A549 (cell line): Measurements from ENCODE around the gene GRIK4. TPM values are rescaled to one million over a fixed set of nuclear protein-coding genes. Genes with fewer than 3 reads are reported as not detected.

Experiments
- ATAC-seq, 2 experiments: fragments of 200-7000 bp in 1 of 2; fragments of >200 bp in 1 of 2; cut with Nextera tagmentation in 1 of 2; cut with Tn5 transposase in 1 of 2; 3 replicates each; pipeline versions ENCODE4 v1.8.0 to v1.9.1; 2018 to 2020; ENCODE audit warnings: mild to moderate bottlenecking in 1 of 2, moderate library complexity in 1 of 2
- CTCF ChIA-PET: fragments of 300-600 bp; sonication (Branson Sonifier 250); formaldehyde crosslinking; extraction: SDS; loops from one replicate; lab custom pipeline; 2021; ENCODE audit warnings: antibody characterized with exemption, inconsistent platforms; lab: Yijun Ruan, JAX
- POLR2A ChIA-PET: fragments of 350-600 bp; formaldehyde crosslinking; extraction: SDS; loops from one replicate; lab custom pipeline; 2021; ENCODE audit warnings: antibody characterized with exemption, inconsistent platforms; lab: Yijun Ruan, JAX
- DNase-seq, 2 experiments: peaks; one replicate each; pipeline versions ENCODE4 v3.0.0 to v3.0.0-alpha.2; 2011 to 2016; ENCODE audit warnings: low read depth in 1 of 2, low spot score in 1 of 2
- FAIRE-seq: peaks from 2 replicates; lab custom pipeline; 2011; peaks lifted over from hg19 to GRCh38; lab: Jason Lieb, UNC
- H3K27ac ChIP-seq, 2 experiments: fragments of >200 bp; sonication (Bioruptor Twin); formaldehyde crosslinking; 3 replicates each; pipeline ENCODE4 v1.5.1; 2016 to 2017
- H3K4me1 ChIP-seq: fragments of >200 bp; sonication (Bioruptor Twin); formaldehyde crosslinking; 3 replicates; pipeline ENCODE4 v1.6.1; 2016
- H3K4me2 ChIP-seq: fragments of >200 bp; sonication (Bioruptor Twin); formaldehyde crosslinking; 3 replicates; pipeline ENCODE4 v1.6.1; 2016
- H3K4me3 ChIP-seq: fragments of >200 bp; sonication (Bioruptor Twin); formaldehyde crosslinking; 3 replicates; pipeline ENCODE4 v1.5.1; 2016
- H3K9me3 ChIP-seq: fragments of >200 bp; sonication (Bioruptor Twin); formaldehyde crosslinking; 3 replicates; pipeline ENCODE4 v1.6.1; 2016
- CBX2 ChIP-seq: fragments of 200-600 bp; sonication (generic); IDR thresholded peaks from 2 replicates; pipeline ENCODE4 v1.6.1; 2016; ENCODE audit warnings: low read depth, mild to moderate bottlenecking, borderline replicate concordance
- CEBPB ChIP-seq, 2 experiments: fragments of >200 bp in 1 of 2; sonication (Bioruptor Twin) in 1 of 2; formaldehyde crosslinking in 1 of 2; IDR thresholded peaks; 2 replicates each; pipeline ENCODE4 v1.6.1; 2012 to 2016
- EHF ChIP-seq: fragments of 250-450 bp; sonication (Bioruptor Pico); IDR thresholded peaks from 2 replicates; pipeline ENCODE4 v1.5.0; 2020; ENCODE audit warnings: mild to moderate bottlenecking
- FOSL2 ChIP-seq, 2 experiments: fragments of 450-650 bp in 1 of 2; fragments of >200 bp in 1 of 2; sonication (Bioruptor Twin) in 1 of 2; formaldehyde crosslinking; IDR thresholded peaks; 2 replicates each; pipeline versions ENCODE4 v1.5.0 to v1.6.1; 2016 to 2020; ENCODE audit warnings: mild to moderate bottlenecking in 1 of 2, moderate library complexity in 1 of 2
- JUN ChIP-seq, 2 experiments: fragments of >200 bp; sonication (Bioruptor Twin); formaldehyde crosslinking; IDR thresholded peaks; 2 replicates in 1 of 2; 3 replicates in 1 of 2; pipeline ENCODE4 v1.6.1; 2016 to 2017
- KDM1A ChIP-seq: fragments of 200-600 bp; sonication (generic); IDR thresholded peaks from 2 replicates; pipeline ENCODE4 v1.6.1; 2016; ENCODE audit warnings: low read depth, mild to moderate bottlenecking
- MYC ChIP-seq: IDR thresholded peaks from 2 replicates; pipeline ENCODE4 v1.6.1; 2012; ENCODE audit warnings: mild to moderate bottlenecking, inconsistent platforms, low read length, improper control_type of control experiment, borderline replicate concordance
- PHF8 ChIP-seq: fragments of 200-600 bp; sonication (generic); IDR thresholded peaks from 2 replicates; pipeline ENCODE4 v1.6.1; 2016; ENCODE audit warnings: low read depth, mild to moderate bottlenecking, antibody characterized with exemption, moderate library complexity, borderline replicate concordance
- RARB ChIP-seq: fragments of 250-450 bp; sonication (Bioruptor Pico); IDR thresholded peaks from 2 replicates; pipeline ENCODE4 v1.8.0; 2021; ENCODE audit warnings: mild to moderate bottlenecking, moderate library complexity
- RCOR1 ChIP-seq: fragments of 150-350 bp; IDR thresholded peaks from 2 replicates; pipeline ENCODE4 v1.6.1; 2014; ENCODE audit warnings: antibody characterized with exemption, low read length, low read depth
- RFX5 ChIP-seq: fragments of 450-650 bp; IDR thresholded peaks from 2 replicates; pipeline ENCODE4 v1.7.1; 2014; ENCODE audit warnings: antibody characterized with exemption, mild to moderate bottlenecking, moderate library complexity
- SMC3 ChIP-seq: fragments of >200 bp; sonication (Bioruptor Twin); formaldehyde crosslinking; IDR thresholded peaks from 3 replicates; pipeline ENCODE4 v1.6.1; 2018; ENCODE audit warnings: inconsistent platforms
- ZNF302 ChIP-seq: fragments of 250-450 bp; sonication (Bioruptor Pico); IDR thresholded peaks from 2 replicates; pipeline ENCODE4 v1.9.0; 2021; ENCODE audit warnings: inconsistent platforms, mild to moderate bottlenecking, moderate library complexity
- WGBS: methylation state at CpG from one replicate; pipeline ENCODE4 v1.1.6; 2017; ENCODE audit errors: missing lambda C conversion rate; 5-methylcytosine and 5-hydroxymethylcytosine counted together
- polyA plus RNA-seq, 4 experiments: library from polyadenylated mRNA; depleted of rRNA in 3 of 4; stranded (reverse); fragments of >200 nt; fragmentation: RNase III in 1 of 4; extraction: RNeasy Plus Mini Kit Qiagen cat#74134 plus additional on column Dnase treatment in 1 of 4; gene quantifications; 2 replicates in 3 of 4; 3 replicates in 1 of 4; pipeline ENCODE4 v1.2.3, GENCODE V29; 2011 to 2017
- TF ChIP-seq, protein P1 (sequence below): fragments of 200-600 bp; sonication (generic); IDR thresholded peaks from 2 replicates; pipeline ENCODE4 v1.6.1; 2016; ENCODE audit warnings: antibody characterized with exemption, mild to moderate bottlenecking, moderate library complexity
- TF ChIP-seq, protein P2 (sequence below): fragments of 250-450 bp; sonication (Bioruptor Pico); IDR thresholded peaks from 2 replicates; pipeline ENCODE4 v1.5.0; 2020; ENCODE audit warnings: low read depth, mild to moderate bottlenecking, moderate library complexity
- TF ChIP-seq, protein P3 (sequence below): IDR thresholded peaks from 2 replicates; pipeline ENCODE4 v1.6.1; 2012
- TF ChIP-seq, protein P4 (sequence below): fragments of 150-350 bp; IDR thresholded peaks from 2 replicates; pipeline ENCODE4 v1.6.1; 2014; ENCODE audit warnings: low read depth, mild to moderate bottlenecking, low read length

GRIK4 gene
- polyA plus RNA-seq, 2 of the 4 experiments (the other 2 are of a cell fraction) = 0.01 TPM; not detected in 1

DNA sequence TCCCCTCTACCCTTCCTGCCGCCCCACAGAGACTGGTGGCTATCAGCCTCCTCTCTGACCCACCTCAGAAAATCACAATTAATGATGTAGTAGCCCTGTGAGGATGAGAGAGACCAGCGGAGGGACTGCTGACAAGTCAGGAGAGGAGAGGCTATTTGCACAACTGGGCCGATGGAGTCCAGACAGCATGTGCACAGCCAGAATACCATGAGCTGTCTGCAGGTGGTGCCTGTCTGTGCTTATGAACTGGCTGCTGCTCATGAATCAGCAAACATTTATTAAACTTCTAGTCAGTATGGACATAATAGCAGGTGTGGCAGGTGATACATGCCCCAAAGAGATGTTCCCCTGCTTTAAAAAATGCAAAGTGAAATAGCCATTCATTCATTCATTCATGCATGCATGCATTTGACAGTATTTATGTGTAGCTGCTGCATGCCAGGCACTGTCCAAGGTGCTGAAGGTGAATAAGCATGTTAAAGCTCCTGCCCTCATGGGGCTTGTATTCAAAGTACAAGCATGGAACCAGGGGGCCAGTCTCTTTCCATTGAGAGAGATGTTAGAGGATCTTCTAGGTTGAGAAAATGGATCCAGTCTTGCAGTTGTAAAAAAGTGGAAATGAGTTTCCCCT is 141.3 kb downstream of the GRIK4 start:
- peak in 1 of 2 experiments; percentile 32; a peak in 1 of 6 replicates for ATAC-seq
- TF ChIP-seq, protein P1, sequence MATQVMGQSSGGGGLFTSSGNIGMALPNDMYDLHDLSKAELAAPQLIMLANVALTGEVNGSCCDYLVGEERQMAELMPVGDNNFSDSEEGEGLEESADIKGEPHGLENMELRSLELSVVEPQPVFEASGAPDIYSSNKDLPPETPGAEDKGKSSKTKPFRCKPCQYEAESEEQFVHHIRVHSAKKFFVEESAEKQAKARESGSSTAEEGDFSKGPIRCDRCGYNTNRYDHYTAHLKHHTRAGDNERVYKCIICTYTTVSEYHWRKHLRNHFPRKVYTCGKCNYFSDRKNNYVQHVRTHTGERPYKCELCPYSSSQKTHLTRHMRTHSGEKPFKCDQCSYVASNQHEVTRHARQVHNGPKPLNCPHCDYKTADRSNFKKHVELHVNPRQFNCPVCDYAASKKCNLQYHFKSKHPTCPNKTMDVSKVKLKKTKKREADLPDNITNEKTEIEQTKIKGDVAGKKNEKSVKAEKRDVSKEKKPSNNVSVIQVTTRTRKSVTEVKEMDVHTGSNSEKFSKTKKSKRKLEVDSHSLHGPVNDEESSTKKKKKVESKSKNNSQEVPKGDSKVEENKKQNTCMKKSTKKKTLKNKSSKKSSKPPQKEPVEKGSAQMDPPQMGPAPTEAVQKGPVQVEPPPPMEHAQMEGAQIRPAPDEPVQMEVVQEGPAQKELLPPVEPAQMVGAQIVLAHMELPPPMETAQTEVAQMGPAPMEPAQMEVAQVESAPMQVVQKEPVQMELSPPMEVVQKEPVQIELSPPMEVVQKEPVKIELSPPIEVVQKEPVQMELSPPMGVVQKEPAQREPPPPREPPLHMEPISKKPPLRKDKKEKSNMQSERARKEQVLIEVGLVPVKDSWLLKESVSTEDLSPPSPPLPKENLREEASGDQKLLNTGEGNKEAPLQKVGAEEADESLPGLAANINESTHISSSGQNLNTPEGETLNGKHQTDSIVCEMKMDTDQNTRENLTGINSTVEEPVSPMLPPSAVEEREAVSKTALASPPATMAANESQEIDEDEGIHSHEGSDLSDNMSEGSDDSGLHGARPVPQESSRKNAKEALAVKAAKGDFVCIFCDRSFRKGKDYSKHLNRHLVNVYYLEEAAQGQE = peak; percentile 89
- no peak for TF ChIP-seq EHF (CRISPR knock-in tag)
- TF ChIP-seq, all 56 proteins: peak for 1
- POLR2A ChIA-PET = no interaction called here
- 38% methylated on average over 3 of the region's 3 CpGs for WGBS
- Histone ChIP-seq H3K9me3 (no peaks in the 10 kb centered on the region), H3K4me1 (no peaks in the 10 kb centered on the region), H3K27ac (no peak overlapping the region), H3K4me3 (no peak overlapping the region), H3K4me2 (no peak overlapping the region)
- no peak for FAIRE-seq
- CTCF ChIA-PET = no interaction called here
- DNase-seq = peak in 1 of 2 experiments; percentile 11

DNA sequence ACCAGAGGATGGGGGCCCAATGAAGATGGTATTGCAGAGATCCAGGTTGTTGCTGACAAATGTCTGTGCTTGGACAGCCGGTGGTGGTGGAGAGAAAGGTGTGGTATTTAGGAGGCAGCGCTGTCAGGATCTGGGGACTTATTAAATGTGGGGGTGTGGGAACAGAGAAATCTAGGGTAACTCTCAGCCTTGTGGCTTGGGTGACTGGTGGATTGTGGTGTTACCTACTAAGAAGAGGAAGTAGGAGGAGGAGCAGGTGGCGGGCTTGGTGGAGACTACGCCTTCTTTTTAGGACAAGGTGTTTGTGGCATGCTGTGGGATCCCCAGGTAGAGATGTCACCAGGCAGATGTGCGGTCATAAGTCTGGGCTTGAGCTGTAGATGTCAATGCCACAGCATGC is 144.0 kb downstream of the GRIK4 start:
- ATAC-seq (no peak), DNase-seq (no peak), FAIRE-seq (no peak)
- Histone ChIP-seq H3K9me3 (no peaks in the 10 kb centered on the region), H3K4me3 (no peak overlapping the region), H3K27ac (no peak overlapping the region), H3K4me2 (no peak overlapping the region), H3K4me1 (no peaks in the 10 kb centered on the region)
- TF ChIP-seq PHF8 = no peak
- no peak for TF ChIP-seq KDM1A
- TF ChIP-seq RFX5 = no peak
- TF ChIP-seq, protein P2, sequence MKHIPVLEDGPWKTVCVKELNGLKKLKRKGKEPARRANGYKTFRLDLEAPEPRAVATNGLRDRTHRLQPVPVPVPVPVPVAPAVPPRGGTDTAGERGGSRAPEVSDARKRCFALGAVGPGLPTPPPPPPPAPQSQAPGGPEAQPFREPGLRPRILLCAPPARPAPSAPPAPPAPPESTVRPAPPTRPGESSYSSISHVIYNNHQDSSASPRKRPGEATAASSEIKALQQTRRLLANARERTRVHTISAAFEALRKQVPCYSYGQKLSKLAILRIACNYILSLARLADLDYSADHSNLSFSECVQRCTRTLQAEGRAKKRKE (CRISPR knock-in tag) = no peak
- TF ChIP-seq SMC3 = no peak
- CTCF ChIA-PET = no interaction called here
- POLR2A ChIA-PET = no interaction called here
- 68% methylated on average over 5 of the region's 5 CpGs for WGBS

DNA sequence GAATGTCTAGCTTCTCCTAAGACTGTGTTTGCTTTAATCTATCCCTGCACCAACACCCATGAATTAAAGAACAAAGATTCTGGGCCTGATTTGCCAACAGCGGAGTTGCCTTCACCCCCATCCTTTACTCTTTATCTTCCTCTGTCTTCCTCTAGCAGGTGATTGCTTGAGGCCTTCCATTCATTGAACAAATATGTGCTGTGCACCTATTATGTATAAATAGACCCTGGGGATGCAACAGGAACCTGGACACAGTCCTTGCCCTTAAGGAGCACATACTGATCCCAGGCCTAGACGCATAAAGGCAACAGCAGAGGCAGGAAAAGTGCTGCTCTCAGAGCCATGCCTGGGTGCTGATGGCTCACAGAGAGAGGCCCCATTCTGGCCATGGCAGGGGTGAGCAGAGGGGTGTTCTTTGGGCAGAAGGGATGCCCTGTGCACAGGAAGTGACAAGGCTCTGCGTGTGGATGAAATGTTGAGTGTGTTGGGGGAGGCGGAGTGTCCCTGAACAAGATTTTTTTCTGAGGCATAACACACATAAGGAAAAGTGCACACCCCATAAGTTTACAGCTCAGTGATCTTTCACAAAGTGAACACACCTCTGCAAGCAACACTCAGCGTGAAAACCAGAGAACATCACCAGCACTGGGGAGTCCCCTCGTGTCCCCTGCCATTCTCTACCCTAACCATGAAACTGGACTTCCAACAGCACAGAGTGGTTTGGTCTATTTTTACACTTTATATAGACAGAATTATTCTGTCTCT is 145.9 kb downstream of the GRIK4 start:
- no peaks in the 10 kb centered on the region for H3K9me3 ChIP-seq
- ATAC-seq (no peak), DNase-seq (no peak), FAIRE-seq (no peak)
- H3K4me2 ChIP-seq = no peak overlapping the region
- POLR2A ChIA-PET = no interaction called here
- no peaks in the 10 kb centered on the region for H3K4me1 ChIP-seq
- WGBS = 45% methylated on average over 6 of the region's 6 CpGs
- CTCF ChIA-PET = interaction anchor here (0.9 to 1.4 kb wide), 3 partner anchors 27 to 147 kb away, joined by 3 to 4 read pairs (median 3); no protein-coding TSS in a partner anchor
- H3K27ac ChIP-seq = no peak overlapping the region
- TF ChIP-seq JUN (IDR thresholded peaks at IDR 0.05) (no peak), CBX2 (no peak), RARB (CRISPR knock-in tag) (no peak), FOSL2 (IDR thresholded peaks at IDR 0.05) (no peak), FOSL2 (CRISPR knock-in tag; IDR thresholded peaks at IDR 0.05) (no peak), RCOR1 (no peak), ZNF302 (CRISPR knock-in tag) (no peak), MYC (no peak), CEBPB (IDR thresholded peaks at IDR 0.05) (no peak), KDM1A (no peak)
- TF ChIP-seq, protein P3, sequence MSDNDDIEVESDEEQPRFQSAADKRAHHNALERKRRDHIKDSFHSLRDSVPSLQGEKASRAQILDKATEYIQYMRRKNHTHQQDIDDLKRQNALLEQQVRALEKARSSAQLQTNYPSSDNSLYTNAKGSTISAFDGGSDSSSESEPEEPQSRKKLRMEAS = no peak
- TF ChIP-seq, protein P4, sequence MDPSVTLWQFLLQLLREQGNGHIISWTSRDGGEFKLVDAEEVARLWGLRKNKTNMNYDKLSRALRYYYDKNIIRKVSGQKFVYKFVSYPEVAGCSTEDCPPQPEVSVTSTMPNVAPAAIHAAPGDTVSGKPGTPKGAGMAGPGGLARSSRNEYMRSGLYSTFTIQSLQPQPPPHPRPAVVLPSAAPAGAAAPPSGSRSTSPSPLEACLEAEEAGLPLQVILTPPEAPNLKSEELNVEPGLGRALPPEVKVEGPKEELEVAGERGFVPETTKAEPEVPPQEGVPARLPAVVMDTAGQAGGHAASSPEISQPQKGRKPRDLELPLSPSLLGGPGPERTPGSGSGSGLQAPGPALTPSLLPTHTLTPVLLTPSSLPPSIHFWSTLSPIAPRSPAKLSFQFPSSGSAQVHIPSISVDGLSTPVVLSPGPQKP = no peak
- no peak overlapping the region for H3K4me3 ChIP-seq
